GM21515 (cell line): ENCODE results near the gene IGFL1.
"Not testable (repeated sequence)": the region's sequence is repeated elsewhere in the genome, so short reads cannot be mapped to it uniquely, and the experiment has no call there.

Source experiments
- ATAC-seq: cut with Tn5 transposase; IDR thresholded peaks from one replicate; pipeline ENCODE4 v1.9.1; 2021; ENCODE audit not compliant: unreplicated experiment

Gene IGFL1

GRCh38 chr19:46264801-46265200, 35.3 kb downstream of the IGFL1 start:
- not testable (repeated sequence) for ATAC-seq

- ATAC-seq, result no peak
These were observed 35.8 kb downstream of the IGFL1 start for GRCh38 chr19:46265217-46265828.

- no peak for ATAC-seq
These were observed 39.6 kb downstream of the IGFL1 start for GRCh38 chr19:46269101-46269500.

- no peak for ATAC-seq
These were observed 41.1 kb downstream of the IGFL1 start for GRCh38 chr19:46270521-46271256.

- no peak for ATAC-seq
These were observed 42.1 kb downstream of the IGFL1 start for GRCh38 chr19:46271481-46272197.

GRCh38 chr19:46273931-46274330, 44.4 kb downstream of the IGFL1 start:
- ATAC-seq, result not testable (repeated sequence)

- ATAC-seq, result no peak
These were observed 49.6 kb downstream of the IGFL1 start for GRCh38 chr19:46279177-46279576.
